K562 (cell line): ENCODE results near the gene ST6GALNAC5. TPM values are rescaled to one million over a fixed set of nuclear protein-coding genes. Genes with fewer than 3 reads are reported as not detected.

Source experiments
- ATAC-seq: fragments of 200-7000 bp; cut with Tn5 transposase; 3 replicates; pipeline ENCODE4 v1.9.1; 2020; ENCODE audit warnings: moderate library complexity
- BruUV-seq: library from RNA; stranded (reverse); fragments of 400-500 nt; replicated peaks from 2 replicates; lab custom pipeline; 2021; lab: Mats Ljungman, UMichigan
- CTCF ChIA-PET: fragments of 300-600 bp; formaldehyde crosslinking; extraction: SDS; loops from one replicate; lab custom pipeline; 2021; ENCODE audit warnings: low intra/inter-chr PET ratio; lab: Yijun Ruan, JAX
- POLR2A ChIA-PET: fragments of 300-600, 350-650 bp; sonication (Branson Sonifier 250); formaldehyde crosslinking; extraction: SDS; loops from one replicate; lab custom pipeline; 2021; ENCODE audit warnings: antibody characterized with exemption, inconsistent platforms; lab: Yijun Ruan, JAX
- DNase-seq, 4 experiments: peaks; one replicate each; pipeline versions ENCODE4 v3.0.0 to v3.0.0-alpha.2; 2011 to 2018; ENCODE audit warnings: low spot score in 3 of 4, mixed read lengths in 3 of 4; ENCODE audit errors: extremely low read depth in 1 of 4
- FAIRE-seq: peaks from 2 replicates; lab custom pipeline; 2011; peaks lifted over from hg19 to GRCh38; lab: Jason Lieb, UNC
- H2AFZ ChIP-seq: 2 replicates; pipeline ENCODE4 v1.6.0; 2011; ENCODE audit warnings: low read depth, low read length, control low read depth, inconsistent platforms
- H3K27ac ChIP-seq: fragments of 200-600 bp; 3 replicates; pipeline ENCODE4 v1.8.0; 2011; ENCODE audit warnings: low read depth, mild to moderate bottlenecking, control low read depth, inconsistent platforms, low read length, moderate library complexity, mixed read lengths; ENCODE audit errors: extremely low read depth
- H3K27me3 ChIP-seq, 2 experiments: fragments of 300-600 bp in 1 of 2; 2 replicates in 1 of 2; 3 replicates in 1 of 2; pipeline versions ENCODE4 v1.6.0 to v1.8.0; 2011; ENCODE audit warnings: inconsistent platforms in 2 of 2, low read length in 2 of 2, mild to moderate bottlenecking in 1 of 2, mixed read lengths in 1 of 2, moderate library complexity in 1 of 2; ENCODE audit not compliant: control insufficient read depth in 2 of 2, insufficient read depth in 2 of 2
- H3K36me3 ChIP-seq: fragments of 300-600 bp; 3 replicates; pipeline ENCODE4 v1.8.0; 2011; ENCODE audit warnings: mild to moderate bottlenecking, low read length, inconsistent platforms; ENCODE audit not compliant: control insufficient read depth, insufficient read depth
- H3K4me1 ChIP-seq, 2 experiments: fragments of 200-600 bp in 1 of 2; replicated peaks in 1 of 2; 2 replicates in 1 of 2; 3 replicates in 1 of 2; pipeline versions ENCODE4 v1.5.1 to v1.8.0; 2011; ENCODE audit warnings: inconsistent platforms in 2 of 2, low read length in 2 of 2, mild to moderate bottlenecking in 1 of 2, mixed read lengths in 1 of 2, moderate library complexity in 1 of 2; ENCODE audit not compliant: control insufficient read depth in 2 of 2, insufficient read depth in 2 of 2
- H3K4me2 ChIP-seq: 2 replicates; pipeline ENCODE4 v1.6.1; 2011; ENCODE audit warnings: low read length, control low read depth, inconsistent platforms, mixed read lengths; ENCODE audit not compliant: insufficient read depth
- H3K4me3 ChIP-seq: fragments of 200-600 bp; sonication (generic), shearing (Covaris generic); 2 replicates; pipeline ENCODE4 v1.5.1; 2016; ENCODE audit warnings: control low read depth, inconsistent platforms
- H3K79me2 ChIP-seq: fragments of 200-600 bp; 3 replicates; pipeline ENCODE4 v1.8.0; 2011; ENCODE audit warnings: low read length, inconsistent platforms; ENCODE audit not compliant: control insufficient read depth, insufficient read depth
- H3K9ac ChIP-seq, 2 experiments: 2 replicates each; pipeline versions ENCODE4 v1.6.0 to v1.6.1; 2011; ENCODE audit warnings: low read depth in 2 of 2, low read length in 2 of 2, control low read depth in 1 of 2, inconsistent platforms in 1 of 2, mild to moderate bottlenecking in 1 of 2, mixed read lengths in 1 of 2; ENCODE audit not compliant: insufficient read depth in 1 of 2
- H3K9me1 ChIP-seq: one replicate; pipeline ENCODE4 v1.6.0; 2011; ENCODE audit warnings: inconsistent platforms, mild to moderate bottlenecking, low read length, moderate library complexity; ENCODE audit not compliant: control insufficient read depth, insufficient read depth
- H3K9me3 ChIP-seq: replicated peaks from 2 replicates; pipeline ENCODE4 v1.5.1; 2011; ENCODE audit warnings: low read depth, low read length, inconsistent platforms; ENCODE audit not compliant: control insufficient read depth, insufficient read depth
- H4K20me1 ChIP-seq: replicated peaks from 2 replicates; pipeline ENCODE4 v1.6.1; 2011; ENCODE audit warnings: low read length, inconsistent platforms, mixed read lengths; ENCODE audit not compliant: control insufficient read depth, insufficient read depth
- DMBX1 ChIP-seq: fragments of 250-450 bp; sonication (Bioruptor Pico); IDR thresholded peaks from 2 replicates; pipeline ENCODE4 v1.8.0; 2022; ENCODE audit warnings: inconsistent platforms, mild to moderate bottlenecking, moderate library complexity, borderline replicate concordance
- FIP1L1 ChIP-seq: fragments of 200-400 bp; formaldehyde crosslinking; IDR thresholded peaks from 2 replicates; pipeline ENCODE4 v1.6.1; 2018; ENCODE audit warnings: mild to moderate bottlenecking, low read depth, low read length; ENCODE audit not compliant: poor library complexity, severe bottlenecking
- REST ChIP-seq, 2 experiments: fragments of 450-650 bp; formaldehyde crosslinking in 1 of 2; IDR thresholded peaks; 2 replicates each; pipeline versions ENCODE4 v1.4.0 to v1.6.1; 2014 to 2020; ENCODE audit warnings: mild to moderate bottlenecking in 2 of 2, borderline replicate concordance in 1 of 2, low read depth in 1 of 2
- SAFB ChIP-seq: fragments of 200-400 bp; formaldehyde crosslinking; IDR thresholded peaks from 2 replicates; pipeline ENCODE4 v1.6.1; 2017; ENCODE audit warnings: low read depth, low read length, borderline replicate concordance
- SMARCA5 ChIP-seq: fragments of 450-650 bp; IDR thresholded peaks from 2 replicates; pipeline ENCODE4 v1.6.1; 2016
- ZBTB1 ChIP-seq: sonication (generic); formaldehyde crosslinking; IDR thresholded peaks from 2 replicates; pipeline ENCODE4 v1.8.1; 2023; ENCODE audit warnings: missing genetic modification reagents, low read depth, mild to moderate bottlenecking, borderline replicate concordance
- ZNF23 ChIP-seq: fragments of 250-450 bp; sonication (Bioruptor Pico); IDR thresholded peaks from 2 replicates; pipeline ENCODE4 v1.4.0; 2020; ENCODE audit warnings: mild to moderate bottlenecking
- ZNF263 ChIP-seq: sonication (generic); formaldehyde crosslinking; IDR thresholded peaks from 2 replicates; pipeline ENCODE4 v1.8.0; 2022; ENCODE audit warnings: mild to moderate bottlenecking, missing genetic modification reagents, borderline replicate concordance
- WGBS: fragments of 100-300 bp; shearing (Covaris generic); methylation state at CpG from one replicate; pipeline ENCODE4 v1.1.6; 2016; ENCODE audit warnings: low coverage, mixed read lengths; ENCODE audit not compliant: insufficient coverage; ENCODE audit errors: missing lambda C conversion rate; 5-methylcytosine and 5-hydroxymethylcytosine counted together
- in situ Hi-C: fragments of 300-500 bp; cut with MboI; formaldehyde crosslinking; loops from 4 replicates; pipeline ENCODE4 v1.15.0; 2018; ENCODE audit warnings: inconsistent platforms, mixed read lengths
- intact Hi-C: fragments of 100-400 bp; cut with micrococcal nuclease; formaldehyde crosslinking; loops from 2 replicates; pipeline ENCODE4 v1.14.2; 2022
- polyA plus RNA-seq, 8 experiments: library from polyadenylated mRNA; depleted of rRNA in 4 of 8; stranded (reverse) in 5 of 8; unstranded in 3 of 8; fragments of >200 nt; fragmentation: Nextera tagmentation in 2 of 8; fragmentation: Illumina TruSeq in 1 of 8; extraction: Ambion mirVana in 2 of 8; extraction: Trizol in 1 of 8; gene quantifications; 2 replicates each; pipeline versions ENCODE4 v1.2.1 to v1.2.3, GENCODE V29; 2011 to 2014; ENCODE audit warnings: inconsistent platforms in 1 of 8, missing spikeins in 1 of 8
- total RNA-seq, 7 experiments: library from RNA; depleted of rRNA in 6 of 7; stranded (reverse); fragments of >200 nt in 6 of 7; fragmentation: Illumina TruSeq in 2 of 7; extraction: Trizol in 2 of 7; gene quantifications; 2 replicates each; pipeline versions ENCODE4 v1.2.1 to v1.2.3, GENCODE V29; 2011 to 2021; ENCODE audit warnings: low replicate concordance in 1 of 7
- TF ChIP-seq, protein P1 (sequence below): fragments of 450-650 bp; IDR thresholded peaks from 2 replicates; pipeline ENCODE4 v1.6.1; 2018; ENCODE audit not compliant: partially characterized antibody

ST6GALNAC5 gene
- total and polyA plus RNA-seq, 9 of the 15 experiments (the other 6 are each of a cell fraction or from before 2014, with no cell fraction given) = 0.04 to 0.14 TPM; not detected in 7

DNA sequence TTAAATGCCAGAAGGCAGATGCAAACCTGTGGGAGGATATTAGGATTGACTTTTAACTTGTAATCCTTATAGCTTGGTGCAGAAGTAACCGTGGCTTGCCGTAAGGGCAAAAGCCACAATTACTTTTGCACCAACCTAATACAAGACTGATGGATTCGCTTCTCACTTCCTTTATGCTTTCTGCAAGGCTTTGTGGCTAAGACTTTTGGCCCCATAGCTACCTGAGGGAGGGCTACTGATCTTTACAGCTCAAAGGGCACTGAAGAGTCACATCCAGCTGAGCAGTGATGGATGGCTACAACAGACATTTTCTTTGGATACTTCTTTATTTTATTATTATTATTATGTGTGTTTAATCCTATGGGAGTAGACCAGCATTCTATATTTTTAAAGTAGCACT, 140.4 kb downstream of the ST6GALNAC5 start (continued):
- TF ChIP-seq, protein P1, sequence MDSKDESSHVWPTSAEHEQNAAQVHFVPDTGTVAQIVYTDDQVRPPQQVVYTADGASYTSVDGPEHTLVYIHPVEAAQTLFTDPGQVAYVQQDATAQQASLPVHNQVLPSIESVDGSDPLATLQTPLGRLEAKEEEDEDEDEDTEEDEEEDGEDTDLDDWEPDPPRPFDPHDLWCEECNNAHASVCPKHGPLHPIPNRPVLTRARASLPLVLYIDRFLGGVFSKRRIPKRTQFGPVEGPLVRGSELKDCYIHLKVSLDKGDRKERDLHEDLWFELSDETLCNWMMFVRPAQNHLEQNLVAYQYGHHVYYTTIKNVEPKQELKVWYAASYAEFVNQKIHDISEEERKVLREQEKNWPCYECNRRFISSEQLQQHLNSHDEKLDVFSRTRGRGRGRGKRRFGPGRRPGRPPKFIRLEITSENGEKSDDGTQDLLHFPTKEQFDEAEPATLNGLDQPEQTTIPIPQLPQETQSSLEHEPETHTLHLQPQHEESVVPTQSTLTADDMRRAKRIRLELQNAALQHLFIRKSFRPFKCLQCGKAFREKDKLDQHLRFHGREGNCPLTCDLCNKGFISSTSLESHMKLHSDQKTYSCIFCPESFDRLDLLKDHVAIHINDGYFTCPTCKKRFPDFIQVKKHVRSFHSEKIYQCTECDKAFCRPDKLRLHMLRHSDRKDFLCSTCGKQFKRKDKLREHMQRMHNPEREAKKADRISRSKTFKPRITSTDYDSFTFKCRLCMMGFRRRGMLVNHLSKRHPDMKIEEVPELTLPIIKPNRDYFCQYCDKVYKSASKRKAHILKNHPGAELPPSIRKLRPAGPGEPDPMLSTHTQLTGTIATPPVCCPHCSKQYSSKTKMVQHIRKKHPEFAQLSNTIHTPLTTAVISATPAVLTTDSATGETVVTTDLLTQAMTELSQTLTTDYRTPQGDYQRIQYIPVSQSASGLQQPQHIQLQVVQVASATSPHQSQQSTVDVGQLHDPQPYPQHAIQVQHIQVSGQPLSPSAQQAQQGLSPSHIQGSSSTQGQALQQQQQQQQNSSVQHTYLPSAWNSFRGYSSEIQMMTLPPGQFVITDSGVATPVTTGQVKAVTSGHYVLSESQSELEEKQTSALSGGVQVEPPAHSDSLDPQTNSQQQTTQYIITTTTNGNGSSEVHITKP = no peak
- TF ChIP-seq FIP1L1 (no peak), DMBX1 (CRISPR knock-in tag) (no peak)
- TF ChIP-seq, all 486 proteins: peak for 0

DNA sequence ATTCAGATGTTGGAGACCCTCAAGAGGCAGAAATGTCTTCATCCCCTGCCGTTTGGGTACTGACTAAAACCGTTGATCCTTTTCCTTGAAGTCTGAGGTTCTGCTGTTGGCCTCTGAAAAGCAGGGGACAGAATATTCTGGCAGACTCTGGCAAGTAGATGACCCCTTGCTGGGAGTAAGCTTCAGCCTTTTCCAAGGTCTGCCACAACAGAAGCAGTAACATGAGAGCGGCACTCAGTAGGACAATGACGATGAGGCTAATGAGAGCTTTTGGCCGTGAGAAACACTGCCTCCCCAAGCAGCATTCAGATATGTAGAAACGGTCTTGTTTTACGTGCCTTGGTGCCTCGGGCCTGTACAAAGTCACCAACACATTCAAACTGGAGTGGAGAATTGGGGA, 143.7 kb downstream of the ST6GALNAC5 start:
- ChIA-PET CTCF (no interaction called here), POLR2A (no interaction called here)
- WGBS = 2% methylated on average over 8 of the region's 8 CpGs
- no peaks in the 10 kb centered on the region for H4K20me1 ChIP-seq
- no peak overlapping the region for H3K9ac ChIP-seq
- no peaks in the 10 kb centered on the region for H3K9me3 ChIP-seq
- no peak for DNase-seq
- intact Hi-C loops = no loop called here
- no peak overlapping the region for H2AFZ ChIP-seq
- no peak for ATAC-seq
- H3K4me2 ChIP-seq = no peak overlapping the region
- no peaks in the 10 kb centered on the region for H3K79me2 ChIP-seq
- FAIRE-seq = no peak
- no peak overlapping the region for H3K4me3 ChIP-seq
- no peaks in the 10 kb centered on the region for H3K36me3 ChIP-seq
- H3K27me3 ChIP-seq = no peaks in the 10 kb centered on the region
- H3K4me1 ChIP-seq = no peaks in the 10 kb centered on the region
- no peaks in the 10 kb centered on the region for H3K9me1 ChIP-seq
- H3K27ac ChIP-seq = no peak overlapping the region
- no TSS peak for BruUV-seq
- in situ Hi-C loops = no loop called here
- TF ChIP-seq SMARCA5 (no peak), SAFB (no peak), ZNF263 (no peak), ZNF23 (CRISPR knock-in tag) (no peak), ZBTB1 (no peak), REST (IDR thresholded peaks at IDR 0.05; ENCODE audit: borderline replicate concordance) (no peak), REST (CRISPR knock-in tag; IDR thresholded peaks at IDR 0.05; ENCODE audit: low read depth) (no peak)
